Epithelial cell of prostate (primary cell): ENCODE results near the gene OR10K1.
"Not testable (repeated sequence)": the region's sequence is repeated elsewhere in the genome, so short reads cannot be mapped to it uniquely, and the experiment has no call there.

Experiments used
- DNase-seq: peaks from one replicate; pipeline ENCODE4 v3.0.0-alpha.2; 2011; ENCODE audit warnings: low read depth, low spot score
- H3K27ac ChIP-seq: fragments of 450-650 bp; 2 replicates; pipeline ENCODE4 v1.5.1; 2017; ENCODE audit warnings: mild to moderate bottlenecking

The OR10K1 gene

DNA sequence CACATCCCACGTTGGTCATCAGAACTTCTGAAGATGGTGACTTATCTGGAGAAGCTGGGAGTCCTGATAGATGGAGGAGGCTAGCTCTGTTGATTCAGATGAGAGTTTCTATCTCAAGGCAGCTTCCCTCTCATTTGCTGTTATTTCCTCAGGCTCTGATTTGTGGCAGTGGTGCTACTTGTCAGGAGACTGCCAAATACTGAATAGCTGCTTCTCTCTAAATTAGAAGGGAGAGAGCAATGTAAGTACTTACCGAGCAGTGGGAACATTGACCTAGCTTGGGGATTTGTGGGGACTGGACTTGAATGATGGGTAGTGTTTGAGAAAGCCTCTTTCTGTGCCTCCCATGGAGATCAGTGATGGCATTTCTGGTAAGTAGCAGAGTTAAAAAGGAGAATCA is at the start of gene OR10K1:
OR10K1 (plus strand) TSS at position 301 of the 400 bp plus-strand sequence. CDS start 3,728 bp downstream, outside the sequence.
- no peak for DNase-seq
- no peak within 1 kb of the TSS for H3K27ac ChIP-seq

DNA sequence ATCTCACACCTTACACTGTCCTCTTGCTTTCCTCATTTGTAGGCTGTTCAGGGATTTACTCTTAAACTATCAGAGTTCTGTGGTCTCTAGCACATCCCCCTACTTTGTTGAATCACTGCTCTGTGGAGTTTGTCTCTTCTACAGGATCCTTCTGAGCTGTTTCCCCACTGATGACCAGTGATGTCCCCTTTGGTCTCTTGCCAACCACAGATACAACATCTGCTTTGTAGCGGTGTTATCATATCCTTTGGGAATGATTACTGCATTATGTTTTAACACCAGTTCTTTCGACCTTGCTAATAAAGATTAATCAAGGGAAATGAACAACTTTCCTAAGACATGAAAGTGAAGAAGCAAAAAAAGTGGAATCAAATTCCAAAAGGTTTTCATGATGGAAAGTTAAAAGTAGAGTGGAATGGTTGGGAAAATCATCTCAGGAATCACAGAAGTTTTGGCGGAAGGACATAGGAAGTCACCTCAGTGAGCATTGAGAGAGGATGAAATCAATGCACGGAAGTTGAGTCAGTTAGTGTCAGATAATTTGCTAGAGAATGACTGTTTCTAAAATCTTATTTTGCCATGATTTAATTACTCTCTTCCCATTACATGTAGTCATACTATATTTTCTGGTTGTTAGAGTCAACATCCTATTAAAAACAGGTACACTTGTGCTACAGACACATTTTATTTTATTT is 46.8 kb upstream of the OR10K1 start:
- no peak for DNase-seq
- no peak overlapping the region for H3K27ac ChIP-seq

- DNase-seq, result no peak
- no peak overlapping the region for H3K27ac ChIP-seq
These were observed 44.0 kb upstream of the OR10K1 start for GRCh38 chr1:158417586-158417985.

- H3K27ac ChIP-seq, result no peak overlapping the region
- no peak for DNase-seq
These were observed 39.4 kb upstream of the OR10K1 start for GRCh38 chr1:158422212-158422611.

GRCh38 chr1:158425027-158425426 is 36.6 kb upstream of the OR10K1 start:
- no peak overlapping the region for H3K27ac ChIP-seq
- DNase-seq, result no peak

- H3K27ac ChIP-seq, result no peak within 1 kb of the TSS
- DNase-seq, result no peak
These were observed 35.5 kb upstream of the OR10K1 start, which contains the start of gene OR10K2 for GRCh38 chr1:158426137-158426536. OR10K2 (minus strand) TSS chr1:158426237; CDS start chr1:158420866, 5,371 bp downstream.

- DNase-seq, H3K27ac ChIP-seq: not testable (repeated sequence)
These were observed 31.5 kb upstream of the OR10K1 start for GRCh38 chr1:158430163-158430562.

GRCh38 chr1:158434741-158435140 is 26.9 kb upstream of the OR10K1 start:
- H3K27ac ChIP-seq, result no peak overlapping the region
- no peak for DNase-seq

DNA sequence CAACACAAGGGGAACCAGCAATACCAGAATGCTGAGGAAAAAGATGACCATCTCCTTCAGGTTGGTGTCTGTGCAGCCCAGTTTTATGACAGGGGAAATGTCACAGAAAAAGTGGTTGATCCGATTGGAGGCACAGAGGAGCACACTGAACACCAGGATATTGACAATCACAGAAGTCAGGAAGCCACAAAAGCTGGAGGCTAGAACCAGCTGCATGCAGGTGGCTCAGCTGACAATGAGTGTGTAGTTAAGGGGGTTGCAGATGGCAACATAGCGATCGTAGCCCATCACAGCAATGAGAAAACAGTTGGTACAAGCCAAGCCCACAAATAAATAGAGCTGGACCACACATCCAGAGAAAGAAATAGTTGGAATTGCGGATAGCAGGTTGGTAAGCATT is 16.3 kb upstream of the OR10K1 start:
- DNase-seq, result no peak
- H3K27ac ChIP-seq, result no peak overlapping the region

DNA sequence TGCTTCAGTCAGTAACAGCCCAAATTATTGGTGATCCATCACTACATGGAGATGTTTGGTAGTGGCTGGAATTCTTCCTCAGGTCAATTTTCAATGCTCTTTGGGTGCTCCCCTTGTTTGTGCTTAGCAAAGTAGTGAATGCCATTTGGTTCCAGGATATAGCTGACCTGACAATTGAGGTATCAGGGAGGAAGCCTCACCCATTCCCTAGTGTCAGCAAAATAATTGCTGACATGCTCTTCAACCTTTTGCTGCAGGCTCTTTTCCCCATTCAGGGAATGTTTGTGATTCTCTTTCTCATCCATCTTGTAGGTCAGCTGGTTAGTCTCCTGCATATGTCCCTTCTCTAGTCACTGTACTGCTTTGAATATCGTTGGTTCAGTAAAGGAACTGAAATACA is 7.1 kb upstream of the OR10K1 start:
- no peak overlapping the region for H3K27ac ChIP-seq
- DNase-seq, result no peak

DNA sequence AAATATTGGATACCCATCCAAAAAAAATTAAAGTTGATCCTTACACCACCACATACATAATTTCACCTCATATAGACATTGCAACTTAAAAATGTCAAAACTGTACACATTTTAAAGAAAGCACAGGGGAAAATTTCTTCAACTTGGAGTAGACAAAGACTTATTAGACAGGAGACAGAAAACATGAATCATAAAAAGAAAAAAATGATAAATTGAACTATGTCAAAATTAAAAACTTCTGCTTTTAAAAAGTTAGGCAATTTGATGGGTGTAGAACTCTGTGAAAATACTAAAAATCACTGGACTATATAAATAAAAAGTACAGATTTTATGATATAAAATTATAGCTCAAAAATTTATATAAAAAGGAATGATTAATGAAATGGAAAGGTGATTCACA is 4.4 kb upstream of the OR10K1 start:
- no peak for DNase-seq
- H3K27ac ChIP-seq, result no peak overlapping the region

GRCh38 chr1:158458263-158458662 is 3.4 kb upstream of the OR10K1 start:
- no peak overlapping the region for H3K27ac ChIP-seq
- DNase-seq, result no peak

GRCh38 chr1:158471920-158472319 is 10.3 kb downstream of the OR10K1 start, which contains the start of gene OR10R2:
OR10R2 (plus strand) TSS chr1:158472220; CDS start chr1:158472326, 106 bp downstream.
- DNase-seq, result no peak
- H3K27ac ChIP-seq, result no peak within 1 kb of the TSS

DNA sequence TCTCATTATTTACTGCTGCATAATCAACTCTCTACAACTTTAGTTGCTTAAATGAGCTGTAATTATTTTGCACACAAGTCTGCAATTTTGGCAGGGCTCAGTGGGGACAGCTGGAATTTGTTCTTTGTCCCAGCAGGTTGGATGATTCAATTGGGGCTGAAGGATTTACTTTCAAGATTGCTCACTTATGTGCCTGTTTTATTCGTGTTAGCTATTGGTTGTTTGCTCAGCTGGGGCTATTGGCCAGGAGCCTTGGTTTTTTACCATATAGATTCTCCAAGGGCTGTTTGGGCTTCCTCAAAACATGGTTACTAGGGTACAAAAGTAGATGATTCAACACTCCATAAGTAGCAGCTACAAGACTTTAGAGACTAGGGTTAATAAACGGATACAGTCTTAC is 23.8 kb downstream of the OR10K1 start:
- no peak for DNase-seq
- H3K27ac ChIP-seq, result no peak overlapping the region

- no peak for DNase-seq
- H3K27ac ChIP-seq, result no peak overlapping the region
These were observed 29.7 kb downstream of the OR10K1 start for GRCh38 chr1:158491316-158491715.

DNA sequence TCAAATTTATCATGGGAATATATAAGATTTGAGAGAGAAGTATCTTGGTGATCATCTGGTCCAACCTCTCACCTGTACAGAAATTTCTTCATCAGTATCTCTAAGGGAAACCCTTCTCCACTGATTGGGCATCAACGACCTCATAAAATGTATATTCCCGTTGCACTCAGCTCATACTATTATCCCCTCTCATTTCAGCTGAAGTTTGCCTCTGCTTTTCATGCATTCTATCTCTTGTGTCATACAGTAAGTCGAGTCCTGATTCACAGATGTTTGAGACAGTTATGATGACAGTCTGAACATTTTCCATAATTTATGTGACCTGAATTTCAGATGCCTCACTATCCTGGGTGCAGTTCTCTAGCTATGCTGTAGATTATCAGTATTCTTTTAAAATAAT is 31.4 kb downstream of the OR10K1 start:
- H3K27ac ChIP-seq, result no peak overlapping the region
- DNase-seq, result no peak

- no peak overlapping the region for H3K27ac ChIP-seq
- DNase-seq, result no peak
These were observed 33.2 kb downstream of the OR10K1 start for GRCh38 chr1:158494796-158495195.

GRCh38 chr1:158496374-158496773 is 34.7 kb downstream of the OR10K1 start:
- DNase-seq, result no peak
- no peak overlapping the region for H3K27ac ChIP-seq

- DNase-seq, result no peak
- H3K27ac ChIP-seq, result no peak overlapping the region
These were observed 44.8 kb downstream of the OR10K1 start for GRCh38 chr1:158506369-158506987.

DNA sequence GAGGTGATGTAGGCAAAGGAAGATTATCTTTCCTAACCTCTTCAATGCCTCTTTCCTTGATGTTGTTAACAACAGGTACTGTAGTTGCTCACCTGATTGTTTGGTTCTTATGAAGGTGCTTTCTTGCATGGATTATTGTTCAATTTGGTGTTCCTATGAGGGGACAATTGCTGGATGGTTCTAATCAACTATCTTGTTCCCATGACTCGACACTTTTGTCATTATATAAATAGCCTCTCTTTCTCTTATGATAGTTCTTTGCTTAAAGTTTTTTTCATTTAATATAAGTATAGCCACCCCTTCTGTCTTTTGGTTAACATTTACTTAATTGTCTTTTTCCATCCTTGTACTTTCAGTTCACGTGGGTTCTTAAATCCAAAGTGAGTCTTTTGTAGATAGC is 45.9 kb downstream of the OR10K1 start:
- no peak overlapping the region for H3K27ac ChIP-seq
- DNase-seq, result no peak

DNA sequence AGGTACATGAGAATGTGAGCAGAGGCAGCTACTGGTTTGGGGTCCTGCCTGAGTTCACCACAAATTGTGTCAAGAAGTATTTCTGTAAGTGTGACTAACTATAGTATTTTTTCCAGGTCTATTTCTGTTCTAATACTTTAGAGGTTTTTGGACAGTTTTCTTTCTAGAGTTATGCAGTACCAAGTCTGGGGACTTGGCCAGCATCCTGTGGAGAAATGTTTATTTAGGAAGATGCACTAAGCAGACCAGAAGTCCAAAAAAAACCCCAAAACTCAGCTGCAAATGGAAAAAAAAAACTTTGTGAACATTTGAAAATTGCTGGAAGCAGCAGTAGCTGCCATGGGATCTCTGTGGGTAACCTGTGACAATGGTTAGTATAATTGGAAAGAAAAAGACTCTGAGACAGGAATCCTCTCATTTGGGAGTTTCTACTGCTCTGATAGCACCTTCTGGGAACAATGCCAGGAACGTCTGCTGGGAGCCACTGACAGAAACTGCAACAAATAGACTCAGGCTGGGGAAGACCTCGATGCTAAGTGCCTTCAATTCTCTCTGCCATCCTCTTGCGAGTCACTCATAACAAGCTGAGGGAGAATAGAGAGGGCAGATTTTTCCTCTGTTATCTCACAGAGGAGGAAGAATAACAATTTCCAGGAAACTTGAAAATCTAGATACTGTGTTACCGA is 48.0 kb downstream of the OR10K1 start:
- no peak for DNase-seq
- no peak overlapping the region for H3K27ac ChIP-seq
